B cell (primary cell): ENCODE data around the gene TP53I13. TPM values are rescaled to one million over a fixed set of nuclear protein-coding genes. Genes with fewer than 3 reads are reported as not detected.

Experiments used
- ATAC-seq: fragments of 200-7000 bp; cut with Tn5 transposase; one replicate; pipeline ENCODE4 v1.10.0; 2021; ENCODE audit warnings: low read depth, mild to moderate bottlenecking, moderate number of reproducible peaks, moderate library complexity
- CTCF ChIA-PET: fragments of 350-600 bp; sonication (Branson Sonifier 250); formaldehyde crosslinking; loops from one replicate; lab custom pipeline; 2021; ENCODE audit warnings: antibody characterized with exemption, inconsistent platforms; lab: Charles Lee
- POLR2A ChIA-PET: fragments of 350-600 bp; sonication (Branson Sonifier 250); formaldehyde crosslinking; loops from one replicate; lab custom pipeline; 2021; ENCODE audit warnings: antibody characterized with exemption; lab: Charles Lee
- DNase-seq: peaks from one replicate; pipeline ENCODE4 v3.0.0; 2013
- H2AFZ ChIP-seq: 2 replicates; pipeline ENCODE4 v1.6.1; 2012; ENCODE audit warnings: mild to moderate bottlenecking, low read depth, low read length; ENCODE audit not compliant: insufficient read depth, poor library complexity, severe bottlenecking
- H3K27ac ChIP-seq, 2 donors: 1 replicate in 1 of 2; 2 replicates in 1 of 2; pipeline ENCODE4 v1.5.1; 2012 to 2013; ENCODE audit warnings: low read length in 2 of 2, mild to moderate bottlenecking in 2 of 2, moderate library complexity in 1 of 2
- H3K27me3 ChIP-seq, 4 experiments: fragments of 200-600 bp in 1 of 4; sonication (generic) in 1 of 4; replicated peaks in 1 of 4; 1 replicate in 2 of 4; 2 replicates in 2 of 4; pipeline versions ENCODE4 v1.6.1 to v1.7.0; 2013 to 2016; ENCODE audit warnings: low read length in 3 of 4, mild to moderate bottlenecking in 2 of 4, mixed read lengths in 1 of 4, moderate library complexity in 1 of 4; ENCODE audit not compliant: insufficient read depth in 4 of 4, control insufficient read depth in 3 of 4; ENCODE audit errors: control extremely low read depth in 1 of 4
- H3K36me3 ChIP-seq, 2 experiments: replicated peaks in 1 of 2; 1 replicate in 1 of 2; 2 replicates in 1 of 2; pipeline versions ENCODE4 v1.6.1 to v1.7.1; 2013; ENCODE audit warnings: low read length in 1 of 2; ENCODE audit not compliant: insufficient read depth in 2 of 2, control insufficient read depth in 1 of 2; ENCODE audit errors: control extremely low read depth in 1 of 2, extremely low read depth in 1 of 2
- H3K4me1 ChIP-seq, 2 donors: fragments of 200-600 bp in 1 of 2; sonication (generic) in 1 of 2; 1 replicate in 1 of 2; 2 replicates in 1 of 2; pipeline versions ENCODE4 v1.5.1 to v1.6.1; 2013 to 2017; ENCODE audit warnings: low read length in 2 of 2; ENCODE audit not compliant: control insufficient read depth in 2 of 2, insufficient read depth in 2 of 2
- H3K4me2 ChIP-seq: replicated peaks from 2 replicates; pipeline ENCODE3; 2012; ENCODE audit warnings: mild to moderate bottlenecking, low read depth, low read length; ENCODE audit not compliant: poor library complexity, severe bottlenecking
- H3K4me3 ChIP-seq, 5 experiments: fragments of 200-600 bp in 1 of 5; sonication (generic) in 1 of 5; 1 replicate in 3 of 5; 2 replicates in 2 of 5; pipeline versions ENCODE4 v1.5.1 to v1.7.0; 2011 to 2016; ENCODE audit warnings: low read length in 4 of 5, mild to moderate bottlenecking in 4 of 5, low read depth in 2 of 5, control low read depth in 1 of 5, moderate library complexity in 1 of 5; ENCODE audit not compliant: insufficient read depth in 1 of 5; ENCODE audit errors: control extremely low read depth in 1 of 5, extremely low read depth in 1 of 5
- H3K79me2 ChIP-seq: fragments of 200-600 bp; sonication (generic); one replicate; pipeline ENCODE4 v1.6.0; 2016; ENCODE audit warnings: low read length; ENCODE audit not compliant: control insufficient read depth, insufficient read depth
- H3K9ac ChIP-seq: fragments of 200-600 bp; sonication (generic); 2 replicates; pipeline ENCODE4 v1.6.1; 2017; ENCODE audit warnings: mild to moderate bottlenecking, low read length, moderate library complexity
- H3K9me3 ChIP-seq, 3 donors: one replicate each; pipeline versions ENCODE4 v1.6.1 to v1.7.1; 2013; ENCODE audit warnings: low read length in 2 of 3; ENCODE audit not compliant: control insufficient read depth in 2 of 3, insufficient read depth in 1 of 3; ENCODE audit errors: control extremely low read depth in 1 of 3
- H4K20me1 ChIP-seq: 2 replicates; pipeline ENCODE4 v1.6.0; 2012; ENCODE audit warnings: mild to moderate bottlenecking, low read length; ENCODE audit not compliant: insufficient read depth, control insufficient read depth, poor library complexity, severe bottlenecking
- H3K27ac Mint-ChIP-seq: one replicate; pipeline ENCODE4 v1.8.0; 2021; ENCODE audit warnings: mixed read lengths
- H3K27me3 Mint-ChIP-seq: one replicate; pipeline ENCODE4 v1.8.0; 2021; ENCODE audit warnings: mixed read lengths
- H3K4me1 Mint-ChIP-seq: one replicate; pipeline ENCODE4 v1.8.0; 2021; ENCODE audit warnings: mixed read lengths
- H3K4me3 Mint-ChIP-seq: one replicate; pipeline ENCODE4 v1.8.0; 2021; ENCODE audit warnings: mixed read lengths
- H3K9me3 Mint-ChIP-seq: one replicate; pipeline ENCODE4 v1.8.0; 2022; ENCODE audit warnings: mixed read lengths; ENCODE audit not compliant: insufficient read depth
- EZH2 ChIP-seq: IDR thresholded peaks from 2 replicates; pipeline ENCODE4 v1.6.1; 2012; ENCODE audit warnings: borderline replicate concordance, low read depth, mild to moderate bottlenecking, moderate library complexity, low read length; ENCODE audit not compliant: insufficient read depth, poor library complexity, severe bottlenecking
- WGBS: methylation state at CpG from one replicate; pipeline ENCODE4 v1.1.5; 2013; ENCODE audit warnings: missing lambda C conversion rate; ENCODE audit not compliant: insufficient coverage; 5-methylcytosine and 5-hydroxymethylcytosine counted together
- intact Hi-C: fragments of 100-400 bp; cut with micrococcal nuclease; formaldehyde crosslinking; loops from one replicate; pipeline ENCODE4 v1.10.0; 2022
- polyA plus RNA-seq: library from polyadenylated mRNA; depleted of rRNA; stranded (reverse); fragments of >200 nt; gene quantifications from 2 replicates; pipeline ENCODE4 v1.2.3, GENCODE V29; 2012
- total RNA-seq, 2 donors: library from RNA; stranded (reverse); fragments of 120-200 nt in 1 of 2; gene quantifications; 1 replicate in 1 of 2; 2 replicates in 1 of 2; pipeline versions ENCODE4 v1.2.3 to v1.2.4, GENCODE V29; 2013 to 2022
- TF ChIP-seq, protein P1 (sequence below): fragments of 200-600 bp; IDR thresholded peaks from one replicate; pipeline ENCODE4 v1.8.0; 2022; ENCODE audit warnings: antibody characterized with exemption, mild to moderate bottlenecking

TP53I13 gene
- total and polyA plus RNA-seq, 2 donors (not counting 1 experiment from before 2014, with no cell fraction given) = 224 to 287 TPM

- Histone ChIP-seq H3K4me1 (peaks cover 77 to 88% of the 10 kb centered on the region in 2 donors), H3K9me3 (no peaks in the 10 kb centered on the region), H3K4me2 (peak overlapping the region; percentile 67), H3K36me3 (peaks cover 0 to 9% of the 10 kb centered on the region in 2 experiments), H3K79me2 (peaks cover 23% of the 10 kb centered on the region), H2AFZ (no peak overlapping the region), H3K9ac (peak overlapping the region; percentile 12), H4K20me1 (no peaks in the 10 kb centered on the region), H3K4me3 (peak overlapping the region in 2 of 5 experiments; percentile 25 to 34), H3K27me3 (no peaks in the 10 kb centered on the region), H3K27ac (peak overlapping the region; percentile 40 to 74)
- ChIA-PET POLR2A (interaction anchor here (0.9 kb wide), 1 partner anchor 9 kb away, joined by 3 read pairs; no protein-coding TSS in a partner anchor), CTCF (interaction anchor here (1.1 to 7.9 kb wide), 11 partner anchors 12 to 190 kb away, joined by 3 to 39 read pairs (median 4); no protein-coding TSS in a partner anchor)
- Mint-ChIP-seq H3K27ac (peak overlapping the region; percentile 34), H3K4me3 (peak overlapping the region; percentile 53), H3K4me1 (peaks cover 70% of the 10 kb centered on the region), H3K27me3 (no peaks in the 10 kb centered on the region), H3K9me3 (no peaks in the 10 kb centered on the region)
- intact Hi-C loops = loop anchor here (2.0 to 10.0 kb wide), 4 partner anchors 24 to 916 kb away; partner anchors contain the start of genes BLTP2 and PHF12
- DNase-seq (peak; percentile 77), ATAC-seq (peak; percentile 56)
- TF ChIP-seq, protein P1, sequence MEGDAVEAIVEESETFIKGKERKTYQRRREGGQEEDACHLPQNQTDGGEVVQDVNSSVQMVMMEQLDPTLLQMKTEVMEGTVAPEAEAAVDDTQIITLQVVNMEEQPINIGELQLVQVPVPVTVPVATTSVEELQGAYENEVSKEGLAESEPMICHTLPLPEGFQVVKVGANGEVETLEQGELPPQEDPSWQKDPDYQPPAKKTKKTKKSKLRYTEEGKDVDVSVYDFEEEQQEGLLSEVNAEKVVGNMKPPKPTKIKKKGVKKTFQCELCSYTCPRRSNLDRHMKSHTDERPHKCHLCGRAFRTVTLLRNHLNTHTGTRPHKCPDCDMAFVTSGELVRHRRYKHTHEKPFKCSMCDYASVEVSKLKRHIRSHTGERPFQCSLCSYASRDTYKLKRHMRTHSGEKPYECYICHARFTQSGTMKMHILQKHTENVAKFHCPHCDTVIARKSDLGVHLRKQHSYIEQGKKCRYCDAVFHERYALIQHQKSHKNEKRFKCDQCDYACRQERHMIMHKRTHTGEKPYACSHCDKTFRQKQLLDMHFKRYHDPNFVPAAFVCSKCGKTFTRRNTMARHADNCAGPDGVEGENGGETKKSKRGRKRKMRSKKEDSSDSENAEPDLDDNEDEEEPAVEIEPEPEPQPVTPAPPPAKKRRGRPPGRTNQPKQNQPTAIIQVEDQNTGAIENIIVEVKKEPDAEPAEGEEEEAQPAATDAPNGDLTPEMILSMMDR = no peak
- no peak for TF ChIP-seq EZH2
- WGBS = 17% methylated on average over 1 of the region's 6 CpGs
These were observed 8.2 kb upstream of the TP53I13 start for GRCh38 chr17:29560316-29560715.
